KMS-11 (cell line): ENCODE measurements around the gene FBXL12.

ENCODE experiments used
- H2AFZ ChIP-seq: fragments of 200-600 bp; sonication (generic); 2 replicates; pipeline ENCODE4 v1.6.1; 2016; ENCODE audit warnings: antibody characterized with exemption, mixed run types, low read depth
- H3K27ac ChIP-seq: fragments of 200-600 bp; sonication (generic); 2 replicates; pipeline ENCODE4 v1.6.1; 2016; ENCODE audit warnings: mild to moderate bottlenecking, mixed run types
- H3K27me3 ChIP-seq: fragments of 200-600 bp; sonication (generic); 2 replicates; pipeline ENCODE4 v1.6.1; 2017; ENCODE audit warnings: mild to moderate bottlenecking, low read depth, mixed run types, moderate library complexity; ENCODE audit not compliant: insufficient read depth
- H3K36me3 ChIP-seq: fragments of 200-600 bp; sonication (generic); 2 replicates; pipeline ENCODE4 v1.6.1; 2017; ENCODE audit warnings: mild to moderate bottlenecking, mixed run types; ENCODE audit not compliant: insufficient read depth
- H3K4me1 ChIP-seq: fragments of 200-600 bp; sonication (generic); 2 replicates; pipeline ENCODE4 v1.6.1; 2016; ENCODE audit warnings: mild to moderate bottlenecking, low read depth, mixed run types; ENCODE audit not compliant: poor library complexity, severe bottlenecking
- H3K4me2 ChIP-seq: fragments of 200-600 bp; sonication (generic); 2 replicates; pipeline ENCODE4 v1.7.0; 2016; ENCODE audit warnings: mild to moderate bottlenecking, mixed run types
- H3K4me3 ChIP-seq: fragments of 200-600 bp; sonication (generic); IDR thresholded peaks from 2 replicates; pipeline ENCODE4 v1.6.1; 2017; ENCODE audit warnings: low read depth, low read length, mixed read lengths; ENCODE audit not compliant: insufficient read depth
- H3K79me2 ChIP-seq: fragments of 200-600 bp; sonication (generic); 2 replicates; pipeline ENCODE4 v1.6.1; 2016; ENCODE audit warnings: low read depth, mixed run types; ENCODE audit not compliant: insufficient read depth
- H3K9ac ChIP-seq: fragments of 200-600 bp; sonication (generic); 2 replicates; pipeline ENCODE4 v1.6.1; 2016; ENCODE audit warnings: mild to moderate bottlenecking, mixed run types
- H4K20me1 ChIP-seq: fragments of 200-600 bp; sonication (generic); 2 replicates; pipeline ENCODE4 v1.6.1; 2016; ENCODE audit warnings: mild to moderate bottlenecking, mixed run types; ENCODE audit not compliant: insufficient read depth
- CTCF ChIP-seq: fragments of 200-600 bp; sonication (generic); conservative IDR thresholded peaks from 2 replicates; pipeline ENCODE4 v1.6.1; 2017; ENCODE audit warnings: low read depth, mild to moderate bottlenecking, antibody characterized with exemption, low read length, moderate library complexity, mixed read lengths

The FBXL12 gene

GRCh38 chr19:9782338-9782737 is 36.5 kb downstream of the FBXL12 start:
- Histone ChIP-seq H3K27me3 (no peaks in the 10 kb centered on the region), H3K4me3 (no peak overlapping the region), H3K4me2 (no peak overlapping the region), H3K79me2 (no peaks in the 10 kb centered on the region), H3K27ac (no peak overlapping the region), H3K36me3 (no peaks in the 10 kb centered on the region), H2AFZ (no peak overlapping the region), H4K20me1 (no peaks in the 10 kb centered on the region), H3K9ac (no peak overlapping the region), H3K4me1 (peaks cover 6% of the 10 kb centered on the region)
- no peak for TF ChIP-seq CTCF

DNA sequence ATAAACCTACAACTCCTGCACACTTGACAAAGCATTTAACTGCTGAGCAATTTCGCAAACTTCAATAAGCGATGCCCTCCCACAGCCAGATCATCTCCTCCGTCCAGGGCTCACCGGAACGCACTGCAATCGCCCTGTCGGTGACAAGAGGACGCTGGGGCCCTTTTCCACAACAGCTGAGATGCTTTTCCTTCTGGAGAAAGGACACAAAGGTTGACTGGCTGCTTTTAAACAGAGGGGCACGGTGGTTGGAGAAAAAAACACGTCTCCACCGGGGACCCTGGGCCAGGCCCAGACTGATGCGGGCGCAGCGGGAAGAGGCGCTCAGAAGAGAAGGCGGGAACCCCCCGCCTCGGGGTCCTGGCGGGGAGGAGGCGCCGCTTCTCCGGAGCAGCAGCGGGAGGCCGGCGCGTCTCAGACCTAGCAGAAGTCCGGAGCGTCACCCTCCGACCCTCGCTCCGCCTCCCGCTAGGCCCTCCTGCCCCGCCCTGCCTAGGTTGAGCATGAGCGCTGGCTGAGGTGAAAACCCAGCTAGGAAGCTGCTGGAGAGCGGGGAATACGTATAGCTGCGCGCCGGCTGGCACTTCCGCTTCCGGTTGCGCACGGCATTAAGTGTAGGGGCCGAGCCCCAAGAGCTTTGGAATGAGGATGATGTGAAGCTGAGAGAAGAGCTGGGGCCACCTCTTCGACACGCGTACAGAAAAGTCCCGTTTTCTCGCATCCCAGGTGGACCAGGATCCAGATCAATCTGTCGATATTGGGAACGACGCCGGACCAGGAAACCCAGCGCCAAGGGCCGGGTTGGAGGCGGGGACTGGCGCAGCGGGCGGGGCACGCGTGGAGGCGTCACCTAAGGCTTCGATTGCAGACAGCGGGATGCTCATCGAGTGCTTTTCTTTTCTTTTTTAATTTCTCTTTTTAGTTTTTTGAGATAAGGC is 50.4 kb downstream of the FBXL12 start, which contains the start of gene ZNF846:
Gene ZNF846 (minus strand): TSS at position 564 of the 938 bp plus-strand sequence. CDS start 3,788 bp downstream, outside the sequence.
- no peaks in the 10 kb centered on the region for H3K27me3 ChIP-seq
- no peaks in the 10 kb centered on the region for H3K79me2 ChIP-seq
- H3K4me1 ChIP-seq: peaks cover 4% of the 10 kb centered on the region
- H3K4me2 ChIP-seq: peak within 1 kb of the TSS; percentile 84
- no peak for TF ChIP-seq CTCF
- peak within 1 kb of the TSS; percentile 94 for H2AFZ ChIP-seq
- H3K4me3 ChIP-seq: no peak within 1 kb of the TSS
- no peaks in the 10 kb centered on the region for H3K36me3 ChIP-seq
- H4K20me1 ChIP-seq: no peaks in the 10 kb centered on the region
- peak within 1 kb of the TSS; percentile 46 for H3K27ac ChIP-seq
- H3K9ac ChIP-seq: peak within 1 kb of the TSS; percentile 30; the same call in 1 of the 2 replicates
